Measurements from ENCODE around the gene TNFRSF19.
A peak's percentile ranks its signal among the peaks of the same experiment; 100 is the strongest.

Gene TNFRSF19

DNA sequence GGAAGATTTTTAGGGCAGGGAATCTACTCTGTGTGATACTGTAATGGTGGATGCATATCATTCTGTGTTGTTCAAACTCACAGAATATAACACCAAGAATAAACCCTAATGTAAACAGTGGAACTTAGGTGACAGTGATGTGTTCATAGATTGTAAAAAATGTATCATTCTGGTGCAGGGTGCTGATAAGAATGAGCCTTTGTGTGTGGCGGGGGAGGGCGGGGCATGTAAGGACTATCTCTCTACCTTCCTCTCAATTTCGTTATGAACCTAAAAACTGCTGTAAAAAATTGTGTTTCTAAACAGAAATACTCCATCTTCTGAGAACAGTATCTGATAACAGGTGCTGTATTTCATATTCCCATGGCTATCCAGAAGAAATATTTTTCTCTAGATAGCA lies 35.6 kb downstream of the TNFRSF19 start:
- DNase-seq (ENCODE audit: low spot score): no peak

DNA sequence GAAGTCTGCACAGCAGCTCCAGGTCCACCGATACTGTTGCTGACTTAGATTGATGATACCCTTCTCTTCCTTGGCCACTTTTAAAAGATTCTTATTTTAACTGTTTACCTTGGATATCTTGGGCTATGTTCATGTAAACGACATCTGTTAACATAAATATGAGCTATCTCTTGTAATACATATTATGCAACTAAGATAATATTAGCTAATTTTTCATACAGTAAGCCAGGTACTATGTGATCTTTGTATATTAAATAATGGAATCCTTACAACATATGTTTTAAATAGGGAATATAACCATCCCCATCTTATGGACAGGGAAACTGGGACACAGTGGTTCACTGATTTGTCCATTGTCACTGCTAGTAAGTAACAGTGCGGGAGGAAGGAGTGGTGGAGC lies 37.9 kb downstream of the TNFRSF19 start:
- no peak for DNase-seq (ENCODE audit: low spot score)

DNA sequence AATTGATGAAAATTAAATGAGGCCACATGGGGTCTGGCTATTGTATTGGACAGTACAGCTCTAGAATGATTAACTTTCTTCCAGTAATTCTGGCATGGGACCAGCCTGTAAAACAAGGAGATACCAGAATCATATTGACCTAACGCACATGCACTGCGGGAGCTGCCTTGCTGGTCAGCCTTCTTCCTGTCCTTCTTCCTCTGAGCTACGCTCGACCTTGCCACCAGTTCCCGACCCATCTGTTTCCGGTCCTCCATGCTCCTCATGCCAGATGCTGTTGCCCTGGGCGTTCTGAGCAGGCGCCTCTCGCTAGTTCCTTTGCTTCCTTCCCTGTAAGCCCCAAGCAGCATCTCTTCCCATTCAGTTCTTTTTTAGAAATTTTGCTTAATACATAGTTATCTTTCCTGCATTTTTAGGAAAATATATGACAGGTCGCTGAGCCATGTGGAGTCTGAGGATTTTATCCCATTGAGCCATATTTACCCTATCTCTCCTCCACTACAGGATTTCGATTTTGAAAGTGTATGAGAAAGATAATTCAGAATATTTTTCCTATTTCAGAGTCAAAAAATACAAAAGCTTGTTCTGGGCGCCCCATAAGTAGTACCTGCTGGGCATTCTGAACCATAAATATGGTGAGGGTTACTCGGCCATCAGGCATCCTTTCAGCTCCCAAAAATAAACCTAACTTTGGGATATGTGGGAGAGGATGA lies 38.6 kb downstream of the TNFRSF19 start:
- no peak for DNase-seq (ENCODE audit: low spot score)

- no peak for DNase-seq (ENCODE audit: low spot score)
Measured at GRCh38 chr13:23609414-23609760, 39.2 kb downstream of the TNFRSF19 start.

DNA sequence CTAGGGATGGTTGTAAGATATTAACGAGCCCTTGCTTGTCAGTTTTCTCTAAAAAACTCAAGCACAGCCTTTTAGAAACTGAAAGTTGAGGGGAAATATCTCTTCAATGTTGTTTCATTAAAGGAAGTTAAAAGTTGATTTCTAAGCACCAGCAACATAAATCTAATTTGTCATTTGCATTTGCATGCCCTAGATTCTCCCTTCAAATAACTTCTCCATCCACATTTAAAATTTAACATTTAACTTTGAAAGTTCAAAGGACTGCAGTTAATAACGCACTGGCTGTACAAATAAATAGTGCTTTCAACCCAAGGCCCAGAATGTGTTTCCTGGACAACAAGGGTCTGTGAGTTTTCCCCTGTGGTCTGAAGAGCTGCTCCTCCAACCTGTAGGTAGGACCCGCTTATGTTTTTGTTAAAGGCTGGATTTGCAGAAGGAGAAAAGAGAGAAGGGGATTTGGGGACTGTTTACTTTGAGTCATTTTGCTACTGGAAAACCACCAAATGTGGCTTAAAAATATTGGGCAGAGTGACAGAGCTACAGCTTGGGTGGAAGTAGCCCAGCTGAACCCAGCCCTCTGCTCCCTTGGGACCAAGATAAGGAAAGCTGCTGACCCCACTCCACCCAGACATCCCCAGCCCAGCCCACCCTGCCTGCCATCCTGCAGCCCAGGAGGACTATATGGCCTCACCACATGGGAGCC lies 39.8 kb downstream of the TNFRSF19 start:
- no peak for DNase-seq (ENCODE audit: low spot score)

- DNase-seq (ENCODE audit: low spot score): no peak
Measured at GRCh38 chr13:23610966-23611491, 40.8 kb downstream of the TNFRSF19 start.

DNA sequence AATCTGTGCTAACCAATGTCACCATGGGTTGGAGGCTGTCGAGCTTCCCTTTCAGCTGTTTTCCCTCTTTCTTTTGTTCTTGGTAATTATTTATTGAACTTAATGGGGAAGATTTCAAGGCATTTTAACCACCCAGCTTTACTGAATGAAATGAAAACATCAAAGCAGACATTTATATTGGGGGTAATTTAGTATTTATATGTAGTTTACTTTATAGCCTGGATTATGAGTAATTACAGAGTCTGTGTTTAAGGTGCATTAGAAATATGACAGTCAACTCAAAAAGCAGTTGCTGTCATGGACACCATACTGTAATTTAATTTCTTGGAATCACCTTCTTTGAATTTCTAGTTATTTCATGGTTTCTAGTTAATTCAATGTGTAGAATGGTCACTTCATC lies 42.0 kb downstream of the TNFRSF19 start:
- DNase-seq (ENCODE audit: low spot score): no peak

GRCh38 chr13:23612731-23613130 lies 42.5 kb downstream of the TNFRSF19 start:
- no peak for DNase-seq (ENCODE audit: low spot score)

GRCh38 chr13:23613596-23613995 lies 43.4 kb downstream of the TNFRSF19 start:
- no peak for DNase-seq (ENCODE audit: low spot score)

DNA sequence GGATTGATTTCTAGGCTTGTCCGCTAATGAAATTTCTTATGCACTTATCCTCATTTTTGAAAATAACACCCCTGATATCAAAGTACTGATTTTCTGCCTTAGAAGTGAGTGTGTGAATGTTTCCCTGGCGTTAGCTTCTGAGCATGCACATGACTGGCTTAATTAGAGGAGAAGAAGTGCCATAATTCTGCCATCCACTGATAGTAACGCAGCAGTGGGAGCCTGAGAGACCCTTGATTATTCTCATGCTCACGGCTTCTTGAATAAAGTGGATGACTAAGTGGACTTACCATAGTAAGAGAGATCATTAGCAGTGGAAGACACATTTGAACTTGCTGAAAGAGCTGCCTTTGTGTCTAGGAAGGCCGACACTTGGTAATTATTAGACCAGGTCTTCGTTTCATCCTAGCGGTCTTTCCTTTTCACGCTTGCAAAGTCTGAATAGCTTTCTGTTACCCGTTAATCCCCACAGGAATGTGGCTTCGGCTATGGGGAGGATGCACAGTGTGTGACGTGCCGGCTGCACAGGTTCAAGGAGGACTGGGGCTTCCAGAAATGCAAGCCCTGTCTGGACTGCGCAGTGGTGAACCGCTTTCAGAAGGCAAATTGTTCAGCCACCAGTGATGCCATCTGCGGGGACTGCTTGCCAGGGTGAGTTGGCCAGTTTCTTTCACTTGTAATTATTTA lies 45.3 kb downstream of the TNFRSF19 start:
- DNase-seq (ENCODE audit: low spot score): no peak

GRCh38 chr13:23616228-23616627 lies 46.0 kb downstream of the TNFRSF19 start:
- no peak for DNase-seq (ENCODE audit: low spot score)

GRCh38 chr13:23617551-23618024 lies 47.4 kb downstream of the TNFRSF19 start:
- DNase-seq (ENCODE audit: low spot score): no peak

DNA sequence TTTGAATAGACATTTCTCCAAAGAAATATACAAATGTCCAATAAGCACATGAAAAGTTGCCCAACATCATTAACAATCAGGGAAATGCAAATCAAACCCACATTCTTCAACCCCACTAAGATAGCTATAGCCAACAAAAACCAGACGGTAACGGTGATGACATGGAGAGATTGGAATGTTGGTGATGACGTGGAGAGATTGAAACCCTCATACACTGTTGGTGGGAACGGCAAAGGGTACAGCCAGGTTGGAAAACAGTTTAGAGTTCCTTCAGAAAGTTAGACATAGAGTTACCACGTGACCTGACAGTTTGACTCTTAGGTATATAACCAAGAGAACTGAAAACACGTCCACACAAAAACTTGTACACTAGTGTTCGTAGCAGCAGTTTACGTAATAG lies 48.1 kb downstream of the TNFRSF19 start:
- DNase-seq (ENCODE audit: low spot score): peak; percentile 5

GRCh38 chr13:23619068-23619855 lies 49.0 kb downstream of the TNFRSF19 start:
- no peak for DNase-seq (ENCODE audit: low spot score)

DNA sequence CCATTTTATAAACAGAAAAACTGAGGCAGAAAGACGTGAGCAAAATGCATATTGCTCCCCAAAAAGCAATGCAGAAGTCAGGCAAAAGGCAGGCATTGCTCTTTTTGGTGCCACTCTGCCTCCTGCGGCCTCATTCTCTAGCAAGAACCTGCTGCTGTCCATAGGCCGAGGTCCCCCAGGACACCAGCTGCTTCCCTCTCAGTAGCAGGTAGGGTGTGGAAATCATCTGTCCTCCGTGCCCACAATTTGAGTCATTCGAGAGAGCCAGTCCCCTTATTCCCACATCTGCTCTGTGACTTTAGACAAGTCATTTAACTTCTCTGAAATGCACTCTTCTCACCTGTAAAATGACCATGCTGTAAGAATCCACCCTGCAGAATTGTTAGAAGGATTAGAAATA lies 50.0 kb downstream of the TNFRSF19 start:
- DNase-seq (ENCODE audit: low spot score): no peak

DNA sequence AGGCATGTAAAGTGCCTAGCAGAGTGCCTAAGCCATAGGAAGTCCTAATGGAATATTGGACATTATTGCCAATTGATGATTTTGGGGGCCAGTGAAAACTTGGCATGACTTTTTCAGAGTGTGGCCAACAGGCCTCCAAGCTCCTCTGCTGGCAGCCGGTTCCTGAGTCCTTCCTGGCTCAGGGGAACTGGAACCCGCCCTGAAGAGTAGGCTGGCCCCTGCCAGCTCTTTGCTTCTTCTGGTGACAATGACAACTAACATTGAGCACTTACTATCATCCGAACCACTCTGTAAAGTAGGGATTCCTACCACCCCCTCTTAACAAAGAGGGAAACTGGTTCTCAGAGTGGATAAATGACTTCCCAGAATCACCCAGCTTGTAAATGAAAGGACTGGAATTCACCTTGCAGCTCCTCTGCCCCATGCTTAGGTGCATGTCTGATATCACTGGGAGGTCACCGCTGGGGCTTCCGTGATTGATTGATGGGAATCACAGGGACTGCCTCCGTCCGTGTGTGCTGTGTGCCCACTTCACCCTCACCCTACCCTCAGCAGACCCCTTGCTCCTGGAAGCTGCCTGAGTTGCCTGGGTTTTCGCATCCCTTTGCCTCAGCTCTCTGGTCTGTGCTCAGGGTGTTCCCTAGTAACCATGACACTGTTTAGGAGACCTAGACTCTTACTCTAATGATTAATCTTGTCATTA lies 50.6 kb downstream of the TNFRSF19 start:
- no peak for DNase-seq (ENCODE audit: low spot score)

DNA sequence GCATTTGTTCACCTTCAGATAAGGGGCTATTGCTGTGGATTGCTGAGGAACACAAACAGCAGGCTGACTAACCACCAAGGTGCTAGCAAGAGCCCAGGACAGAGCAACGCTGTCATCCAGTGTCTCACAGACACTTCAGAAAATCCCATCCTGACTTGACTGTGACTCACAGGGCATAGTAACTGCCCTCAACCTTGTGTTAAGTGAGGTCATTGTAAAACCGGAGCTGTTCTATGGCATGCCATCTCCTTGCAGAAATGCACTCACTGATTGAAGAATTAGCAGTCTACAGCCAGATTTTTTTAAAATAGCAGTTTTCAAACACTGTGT lies 51.1 kb downstream of the TNFRSF19 start:
- peak; percentile 21 for DNase-seq (ENCODE audit: low spot score)

DNA sequence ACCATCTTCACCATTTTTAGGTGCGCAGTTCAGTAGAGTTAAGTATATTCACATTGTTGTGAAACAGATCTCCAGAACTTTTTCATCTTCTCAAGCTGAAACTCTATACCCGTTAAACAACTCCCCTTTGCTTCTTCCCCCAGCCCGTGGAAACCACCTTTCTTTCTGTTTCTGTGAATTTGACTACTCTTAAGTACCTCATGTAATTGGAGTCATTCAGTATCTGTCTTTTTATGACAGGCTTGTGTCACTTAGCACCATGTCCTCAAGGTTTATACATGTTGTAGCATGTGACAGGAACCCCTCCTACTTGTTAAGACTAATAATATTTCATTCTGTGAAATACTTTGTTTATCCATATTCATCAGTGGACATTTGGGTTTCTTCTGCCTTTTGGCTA lies 52.8 kb downstream of the TNFRSF19 start:
- no peak for DNase-seq (ENCODE audit: low spot score)

- no peak for DNase-seq (ENCODE audit: low spot score)
Measured at GRCh38 chr13:23623394-23623793, 53.2 kb downstream of the TNFRSF19 start.

GRCh38 chr13:23626700-23627099 lies 56.5 kb downstream of the TNFRSF19 start:
- no peak for DNase-seq (ENCODE audit: low spot score)

DNA sequence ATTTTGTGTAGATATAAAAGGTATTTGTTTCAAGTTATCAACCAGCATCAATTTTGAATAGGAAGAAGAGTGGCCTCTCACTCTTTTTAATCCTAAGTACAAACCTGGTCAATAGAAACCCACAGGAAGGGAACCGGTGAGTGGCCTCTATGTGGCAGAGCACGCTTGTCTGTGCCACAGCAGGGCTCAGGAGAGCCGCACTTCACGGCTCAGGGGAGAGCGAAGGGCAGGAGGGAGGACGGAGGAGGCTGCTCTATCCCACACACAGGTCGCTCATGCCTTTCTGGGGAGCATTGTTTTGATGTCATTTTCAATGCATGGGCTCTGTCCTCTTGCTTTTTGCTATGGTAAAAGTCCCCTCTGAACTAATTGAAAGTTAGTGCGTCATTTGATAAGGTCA lies 57.2 kb downstream of the TNFRSF19 start:
- DNase-seq (ENCODE audit: low spot score): no peak

- DNase-seq (ENCODE audit: low spot score): no peak
Measured at GRCh38 chr13:23628250-23628649, 58.0 kb downstream of the TNFRSF19 start.

All from LoVo (cell line).